ENCODE measurements around the gene FASTKD2.

GRCh38 chr2:206832873-206833272 is 67.5 kb downstream of the FASTKD2 start:
- TF ChIP-seq SUZ12 (IDR thresholded peaks at IDR 0.05; ENCODE audit: extremely low read depth, insufficient read depth, insufficient read length) (no peak), ZNF274 (IDR thresholded peaks at IDR 0.05; ENCODE audit: low read depth, low read length) (no peak)
